Measurements from ENCODE around the gene PCYT2. TPM values are rescaled to one million over a fixed set of nuclear protein-coding genes. Genes with fewer than 3 reads are reported as not detected.
"Not testable (repeated sequence)": the region's sequence is repeated elsewhere in the genome, so short reads cannot be mapped to it uniquely, and the experiment has no call there.

Gene PCYT2
- polyA plus RNA-seq, 1 experiment, result 44.2 TPM

DNA sequence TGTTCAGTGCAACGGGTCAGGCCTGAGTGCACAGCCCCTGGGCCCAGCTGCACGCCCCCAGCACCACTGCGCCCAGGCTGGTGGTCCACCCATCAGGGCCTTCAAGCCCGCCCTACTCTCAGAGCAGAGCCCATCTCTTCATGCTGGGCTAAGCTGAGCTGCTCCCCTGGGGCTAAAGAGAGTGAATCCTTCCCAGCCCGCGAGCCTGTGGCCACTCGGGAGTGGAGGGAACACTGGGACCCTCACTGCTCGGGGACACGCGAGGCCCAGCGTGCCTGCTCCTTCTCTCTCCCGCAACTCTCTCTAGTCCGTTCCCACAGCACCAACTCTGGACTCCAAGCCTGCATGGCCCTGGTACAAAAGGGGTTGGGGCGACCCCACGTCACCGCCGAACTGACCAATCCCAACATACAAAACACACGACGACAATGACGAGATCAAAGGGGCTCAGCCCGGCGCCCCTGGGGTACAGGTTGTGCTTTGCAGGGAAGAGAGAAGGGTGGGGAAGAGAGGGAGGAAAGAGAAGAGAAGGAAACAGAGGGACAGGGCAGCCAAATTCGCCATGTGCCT, 10.9 kb upstream of the PCYT2 start:
- Histone ChIP-seq H3K27me3 (ENCODE audit: control insufficient read depth, insufficient read depth, low read length) (no peaks in the 10 kb centered on the region), H3K36me3 (ENCODE audit: control insufficient read depth, insufficient read depth, low read length) (peaks cover 21% of the 10 kb centered on the region), H3K4me3 (ENCODE audit: low read depth, low read length) (no peak overlapping the region)
- CTCF ChIA-PET, result interaction anchor here (1.1 to 1.6 kb wide), 2 partner anchors 52 to 116 kb away, joined by 3 to 6 read pairs; partner anchors contain the start of gene DCXR
- TF ChIP-seq, protein P1, sequence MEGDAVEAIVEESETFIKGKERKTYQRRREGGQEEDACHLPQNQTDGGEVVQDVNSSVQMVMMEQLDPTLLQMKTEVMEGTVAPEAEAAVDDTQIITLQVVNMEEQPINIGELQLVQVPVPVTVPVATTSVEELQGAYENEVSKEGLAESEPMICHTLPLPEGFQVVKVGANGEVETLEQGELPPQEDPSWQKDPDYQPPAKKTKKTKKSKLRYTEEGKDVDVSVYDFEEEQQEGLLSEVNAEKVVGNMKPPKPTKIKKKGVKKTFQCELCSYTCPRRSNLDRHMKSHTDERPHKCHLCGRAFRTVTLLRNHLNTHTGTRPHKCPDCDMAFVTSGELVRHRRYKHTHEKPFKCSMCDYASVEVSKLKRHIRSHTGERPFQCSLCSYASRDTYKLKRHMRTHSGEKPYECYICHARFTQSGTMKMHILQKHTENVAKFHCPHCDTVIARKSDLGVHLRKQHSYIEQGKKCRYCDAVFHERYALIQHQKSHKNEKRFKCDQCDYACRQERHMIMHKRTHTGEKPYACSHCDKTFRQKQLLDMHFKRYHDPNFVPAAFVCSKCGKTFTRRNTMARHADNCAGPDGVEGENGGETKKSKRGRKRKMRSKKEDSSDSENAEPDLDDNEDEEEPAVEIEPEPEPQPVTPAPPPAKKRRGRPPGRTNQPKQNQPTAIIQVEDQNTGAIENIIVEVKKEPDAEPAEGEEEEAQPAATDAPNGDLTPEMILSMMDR (IDR thresholded peaks at IDR 0.05; ENCODE audit: insufficient read depth, low read depth, low read length), result no peak
- no peak for DNase-seq (ENCODE audit: low read depth)
- POLR2A ChIA-PET, result no interaction called here

DNA sequence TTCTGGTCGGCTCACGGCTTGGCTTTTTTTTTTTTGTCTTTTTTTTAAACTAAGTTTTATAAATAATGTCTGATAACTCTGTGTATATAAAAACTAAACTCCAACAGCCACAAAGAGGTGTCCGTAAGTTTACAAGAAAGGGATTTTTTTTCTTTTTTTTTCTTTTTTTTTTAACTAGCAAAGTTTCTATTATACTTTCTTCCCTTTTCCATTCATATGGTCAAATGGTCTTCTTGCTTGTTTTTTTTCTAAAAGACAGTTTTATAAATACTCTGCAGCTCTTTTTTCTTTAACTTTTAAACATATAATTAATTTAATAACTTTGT, 10.3 kb upstream of the PCYT2 start:
- H3K36me3 ChIP-seq (ENCODE audit: control insufficient read depth, insufficient read depth, low read length), result peaks cover 21% of the 10 kb centered on the region
- POLR2A ChIA-PET, result no interaction called here
- H3K4me3 ChIP-seq (ENCODE audit: low read depth, low read length), result no peak overlapping the region
- CTCF ChIA-PET, result no interaction called here
- DNase-seq (ENCODE audit: low read depth), result no peak
- H3K27me3 ChIP-seq (ENCODE audit: control insufficient read depth, insufficient read depth, low read length), result no peaks in the 10 kb centered on the region
- TF ChIP-seq, protein P1 (IDR thresholded peaks at IDR 0.05; ENCODE audit: insufficient read depth, low read depth, low read length), result no peak

DNA sequence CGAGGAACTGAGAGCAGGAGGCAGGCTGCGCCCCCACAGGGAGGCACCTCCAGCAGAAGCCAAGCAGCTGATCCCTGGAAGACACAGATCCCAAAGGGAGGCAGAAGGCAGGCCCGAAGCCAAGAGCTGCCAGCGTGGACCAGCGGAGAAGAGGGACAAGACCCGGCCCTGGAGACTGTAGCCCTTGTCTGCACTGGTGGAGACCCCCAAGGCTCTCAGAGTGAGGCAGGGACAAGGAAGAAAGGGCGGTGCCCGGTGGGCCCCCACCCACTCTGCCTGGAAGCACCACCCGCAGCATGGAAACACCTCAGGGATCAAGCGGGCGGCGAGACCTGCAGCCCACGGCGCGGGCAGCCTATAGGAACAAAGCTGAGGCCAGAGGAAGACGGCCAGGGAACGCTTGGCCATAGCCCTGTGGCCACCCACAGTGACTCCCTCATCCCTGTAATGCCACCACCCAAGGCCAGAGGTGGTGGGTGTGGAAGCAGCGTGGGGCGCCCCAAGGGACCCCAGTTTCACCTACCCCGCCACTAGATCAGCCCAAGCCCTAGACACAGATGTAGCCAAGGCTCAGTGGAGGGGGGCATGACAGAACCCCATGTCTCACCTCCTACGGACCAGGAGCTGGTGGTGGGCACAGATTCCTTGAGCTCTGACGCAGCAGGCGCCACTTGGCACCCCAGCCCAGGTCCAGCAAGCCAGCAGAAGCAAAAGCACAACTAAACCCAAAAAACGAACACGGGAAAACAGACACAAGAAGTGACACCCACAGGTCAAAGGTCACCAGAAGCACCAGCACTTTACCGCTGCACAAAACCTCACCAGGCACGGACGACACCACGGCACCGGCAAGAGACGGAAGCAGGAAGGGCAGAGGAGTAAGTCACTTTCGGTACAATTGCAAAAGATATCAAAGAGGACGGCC, 9.7 kb upstream of the PCYT2 start:
- no peaks in the 10 kb centered on the region for H3K27me3 ChIP-seq (ENCODE audit: control insufficient read depth, insufficient read depth, low read length)
- no peak overlapping the region for H3K4me3 ChIP-seq (ENCODE audit: low read depth, low read length)
- no peak for DNase-seq (ENCODE audit: low read depth)
- TF ChIP-seq, protein P1 (IDR thresholded peaks at IDR 0.05; ENCODE audit: insufficient read depth, low read depth, low read length), result no peak
- ChIA-PET CTCF (no interaction called here), POLR2A (no interaction called here)
- peaks cover 21% of the 10 kb centered on the region for H3K36me3 ChIP-seq (ENCODE audit: control insufficient read depth, insufficient read depth, low read length)

DNA sequence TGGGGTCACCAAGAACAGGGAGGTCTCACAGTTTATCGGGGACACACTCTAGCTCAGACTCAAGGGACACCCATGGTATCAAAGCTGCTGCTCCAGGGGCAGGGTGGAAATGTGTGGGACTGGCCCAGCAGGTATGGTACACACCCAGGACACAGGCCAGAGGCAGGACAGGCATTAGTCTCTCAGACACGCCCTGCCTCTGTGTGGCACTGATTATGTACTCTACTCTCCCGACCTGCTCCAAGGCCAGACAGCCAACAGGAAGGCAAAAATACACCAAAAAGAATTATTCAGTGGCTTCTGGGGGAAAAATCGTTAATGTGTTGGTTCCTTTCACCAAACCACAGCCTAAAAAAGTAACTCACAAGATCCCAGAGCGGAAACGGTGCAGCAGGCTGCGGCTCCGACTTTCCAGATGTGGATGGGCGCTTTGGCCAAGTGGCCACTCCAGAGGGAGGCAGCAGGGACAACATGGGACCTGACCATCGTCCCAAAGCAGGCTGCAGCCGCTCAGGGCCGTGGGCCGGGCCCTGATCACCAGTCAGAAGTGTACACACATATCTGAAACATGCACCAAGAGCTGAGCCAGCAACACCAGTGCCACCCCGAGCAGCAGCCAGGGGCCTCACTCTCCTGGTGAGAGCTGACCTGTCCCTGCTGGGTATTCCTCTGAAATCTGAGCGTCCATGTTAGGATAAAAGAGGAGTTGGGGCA, 7.8 kb upstream of the PCYT2 start:
- TF ChIP-seq, protein P1 (IDR thresholded peaks at IDR 0.05; ENCODE audit: insufficient read depth, low read depth, low read length), result no peak
- Histone ChIP-seq H3K4me3 (ENCODE audit: low read depth, low read length) (no peak overlapping the region), H3K27me3 (ENCODE audit: control insufficient read depth, insufficient read depth, low read length) (no peaks in the 10 kb centered on the region), H3K36me3 (ENCODE audit: control insufficient read depth, insufficient read depth, low read length) (peaks cover 35% of the 10 kb centered on the region)
- ChIA-PET CTCF (no interaction called here), POLR2A (no interaction called here)
- no peak for DNase-seq (ENCODE audit: low read depth)

DNA sequence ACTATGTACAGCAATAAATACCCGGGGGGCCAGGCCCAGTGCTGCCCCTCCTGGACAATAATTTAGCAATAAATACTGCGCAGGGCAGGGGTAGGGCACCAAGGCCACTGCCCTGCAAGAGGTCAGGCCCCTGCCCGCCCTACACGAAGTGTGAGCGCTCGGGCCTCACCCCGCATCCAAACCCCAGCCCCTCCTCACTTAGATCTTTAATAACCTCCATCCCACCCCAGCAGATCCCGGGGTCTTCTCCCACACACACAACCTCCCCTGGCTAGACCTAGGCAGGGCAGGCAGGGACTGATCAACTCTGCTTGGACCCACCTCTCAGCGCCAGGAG, 7.1 kb upstream of the PCYT2 start:
- DNase-seq (ENCODE audit: low read depth); H3K27me3 ChIP-seq (ENCODE audit: control insufficient read depth, insufficient read depth, low read length); POLR2A ChIA-PET; H3K4me3 ChIP-seq (ENCODE audit: low read depth, low read length): not testable (repeated sequence)
- peaks cover 42% of the 10 kb centered on the region for H3K36me3 ChIP-seq (ENCODE audit: control insufficient read depth, insufficient read depth, low read length)
- CTCF ChIA-PET, result interaction anchor here (1.3 kb wide), 1 partner anchor 8 kb away, joined by 3 read pairs; no protein-coding TSS in a partner anchor

Measured in BJ (cell line).